Psoas muscle (tissue), 8 donors: ENCODE results near the gene SDS. TPM values are rescaled to one million over a fixed set of nuclear protein-coding genes. Genes with fewer than 3 reads are reported as not detected.

ENCODE experiments used
- ATAC-seq, 4 donors: fragments of 200-7000 bp; cut with Tn5 transposase; one replicate each; pipeline ENCODE4 v1.9.1; 2020; ENCODE audit warnings: moderate library complexity in 3 of 4, mild to moderate bottlenecking in 2 of 4
- DNase-seq, 2 donors: peaks; one replicate each; pipeline ENCODE4 v3.0.0-alpha.2; 2020
- H3K27ac ChIP-seq: fragments of 200-600 bp; one replicate; pipeline ENCODE4 v1.8.0; 2022
- H3K27me3 ChIP-seq, 3 donors: fragments of 200-600 bp in 1 of 3; one replicate each; pipeline versions ENCODE4 v1.6.1 to v1.8.0; 2013 to 2022; ENCODE audit warnings: low read length in 2 of 3, mild to moderate bottlenecking in 2 of 3, moderate library complexity in 1 of 3; ENCODE audit not compliant: insufficient read depth in 3 of 3
- H3K36me3 ChIP-seq, 2 donors: fragments of 200-600 bp in 1 of 2; one replicate each; pipeline versions ENCODE4 v1.6.1 to v1.8.0; 2013 to 2022; ENCODE audit warnings: low read depth in 1 of 2, mild to moderate bottlenecking in 1 of 2, moderate library complexity in 1 of 2; ENCODE audit not compliant: insufficient read depth in 1 of 2
- H3K4me1 ChIP-seq: fragments of 200-600 bp; one replicate; pipeline ENCODE4 v1.8.0; 2022
- H3K4me3 ChIP-seq: fragments of 200-600 bp; one replicate; pipeline ENCODE4 v1.8.0; 2022; ENCODE audit warnings: mild to moderate bottlenecking
- H3K9me3 ChIP-seq: fragments of 200-600 bp; one replicate; pipeline ENCODE4 v1.8.0; 2022
- CTCF ChIP-seq: fragments of 200-600 bp; IDR thresholded peaks from one replicate; pipeline ENCODE4 v1.8.0; 2022; ENCODE audit warnings: antibody characterized with exemption
- WGBS, 3 donors: extraction: QIAGEN DNeasy Blood & Tissue Kit; methylation state at CpG; one replicate each; pipeline versions ENCODE4 v1.1.6 to v1.1.7; 2013; 5-methylcytosine and 5-hydroxymethylcytosine counted together
- intact Hi-C, 2 donors: fragments of 100-400 bp; cut with DNase I; formaldehyde crosslinking; loops; one replicate each; pipeline versions ENCODE4 v1.11.0 to v1.14.2; 2022
- polyA plus RNA-seq, 3 donors: library from polyadenylated mRNA; stranded (reverse); fragments of 200-250 nt; gene quantifications; one replicate each; pipeline ENCODE4 v1.2.3, GENCODE V29; 2013
- total RNA-seq, 4 donors: library from RNA; stranded (reverse); fragmentation: NEBNext Ultra II Directional in 2 of 4; extraction: Animal tissue kit (Norgen Biotek cat#: 25700) in 2 of 4; gene quantifications; one replicate each; pipeline versions ENCODE4 v1.2.1 to v1.2.4, GENCODE V29; 2021 to 2023
- donor health status: healthy with polysubstance abuse.
- donor health status: DM: no; HTN: no; CAD: no; lungs with moderate emphysema.
- donor health status: Bipolar disorder and iron deficiency.
- donor health status: healthy.
- donor health status: DM: yes; HTN: yes; CAD: no.
- donor health status: DM: no; HTN: no; CAD: no.
- donor health status: DM: no; HTN: no; CAD: no.
- donor health status: DM: yes; HTN: yes; CAD: no.

Gene SDS
- total and polyA plus RNA-seq, 7 donors: 0.05 to 0.91 (median 0.38) TPM; not detected in 3

- no peak for TF ChIP-seq CTCF
- Histone ChIP-seq H3K9me3 (no peaks in the 10 kb centered on the region), H3K4me3 (no peak overlapping the region), H3K36me3 (peaks cover 4 to 52% of the 10 kb centered on the region in 2 donors), H3K27ac (no peak overlapping the region), H3K27me3 (no peaks in the 10 kb centered on the region), H3K4me1 (no peaks in the 10 kb centered on the region)
- intact Hi-C loops: no loop called here
- 94 to 98% (median 95%) methylated on average over 6 of the region's 6 CpGs for WGBS, 3 donors
- no peak for ATAC-seq
- no peak for DNase-seq
These were observed 13.3 kb downstream of the SDS start for GRCh38 chr12:113390064-113391043.

- ATAC-seq (no peak), DNase-seq (no peak)
- no peak overlapping the region for H3K4me3 ChIP-seq
- 87 to 92% (median 89%) methylated on average over 14 of the region's 14 CpGs for WGBS, 3 donors
- H3K9me3 ChIP-seq: no peaks in the 10 kb centered on the region
- peaks cover 5 to 72% of the 10 kb centered on the region in 2 donors for H3K36me3 ChIP-seq
- no peaks in the 10 kb centered on the region for H3K4me1 ChIP-seq
- intact Hi-C loops: no loop called here
- no peaks in the 10 kb centered on the region for H3K27me3 ChIP-seq
- H3K27ac ChIP-seq: no peak overlapping the region
- TF ChIP-seq CTCF: no peak
These were observed 15.3 kb downstream of the SDS start for GRCh38 chr12:113388351-113388750.

- H3K36me3 ChIP-seq: peaks cover 5 to 77% of the 10 kb centered on the region in 2 donors
These were observed 16.1 kb downstream of the SDS start for GRCh38 chr12:113387631-113388030.

GRCh38 chr12:113386866-113387566 lies 16.7 kb downstream of the SDS start:
- intact Hi-C loops: no loop called here
- H3K36me3 ChIP-seq: peaks cover 5 to 82% of the 10 kb centered on the region in 2 donors
- ATAC-seq: no peak
- no peaks in the 10 kb centered on the region for H3K4me1 ChIP-seq
- no peak overlapping the region for H3K27ac ChIP-seq
- DNase-seq: no peak
- no peak overlapping the region for H3K4me3 ChIP-seq
- WGBS, 3 donors: 92 to 97% (median 94%) methylated on average over 12 of the region's 12 CpGs
- no peaks in the 10 kb centered on the region for H3K27me3 ChIP-seq
- TF ChIP-seq CTCF: no peak
- H3K9me3 ChIP-seq: no peaks in the 10 kb centered on the region

More at GRCh38 chr12:113387631-113388030, 16.1 kb downstream of the SDS start:
- no peaks in the 10 kb centered on the region for H3K9me3 ChIP-seq
- no peak overlapping the region for H3K27ac ChIP-seq
- H3K4me1 ChIP-seq: no peaks in the 10 kb centered on the region
- ATAC-seq (no peak), DNase-seq (no peak)
- intact Hi-C loops: no loop called here
- no peak overlapping the region for H3K4me3 ChIP-seq
- 96% methylated on average over 10 to 11 of the region's 11 CpGs for WGBS, 3 donors
- TF ChIP-seq CTCF: no peak
- no peaks in the 10 kb centered on the region for H3K27me3 ChIP-seq
